Measurements from ENCODE around the gene SYCP2L. TPM values are rescaled to one million over a fixed set of nuclear protein-coding genes. Genes with fewer than 3 reads are reported as not detected.

Gene SYCP2L
- total and polyA plus RNA-seq, 2 donors (not counting 1 experiment from before 2014, with no cell fraction given), result 0.19 TPM; not detected in 1

DNA sequence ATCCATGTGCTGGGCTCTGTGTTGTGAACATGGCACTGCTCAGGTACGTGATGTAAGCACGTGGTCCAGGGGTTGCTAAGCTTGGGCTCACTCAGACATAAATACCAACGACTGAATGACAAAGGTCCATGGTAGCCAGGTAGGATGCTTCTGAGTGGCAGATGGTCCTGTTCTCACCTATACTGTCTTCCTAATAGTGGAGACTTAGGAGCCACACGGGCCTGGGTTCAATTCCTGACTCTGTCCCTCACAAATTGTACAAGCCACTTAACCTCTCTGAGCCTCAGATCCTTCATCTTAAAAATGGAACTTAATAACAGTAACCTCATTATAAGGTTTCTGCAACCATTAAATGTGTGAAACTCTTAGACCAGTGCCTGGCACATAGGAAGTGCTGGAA, 11.8 kb upstream of the SYCP2L start:
- Histone ChIP-seq H3K9me3 (ENCODE audit: control extremely low read depth in 1 of 3, control insufficient read depth in 2 of 3, insufficient read depth in 1 of 3, low read length in 2 of 3) (no peaks in the 10 kb centered on the region), H3K27me3 (replicated peaks in 1 of 4; ENCODE audit: control extremely low read depth in 1 of 4, control insufficient read depth in 3 of 4, insufficient read depth in 4 of 4, low read length in 3 of 4) (peaks cover 0 to 14% (median 5%) of the 10 kb centered on the region in 4 experiments), H3K27ac (ENCODE audit: low read length in 2 of 2) (no peak overlapping the region), H3K79me2 (ENCODE audit: control insufficient read depth, insufficient read depth, low read length) (no peaks in the 10 kb centered on the region), H3K36me3 (replicated peaks in 1 of 2; ENCODE audit: control extremely low read depth in 1 of 2, control insufficient read depth in 1 of 2, extremely low read depth in 1 of 2, insufficient read depth in 2 of 2, low read length in 1 of 2) (no peaks in the 10 kb centered on the region), H2AFZ (ENCODE audit: insufficient read depth, low read depth, low read length, poor library complexity, severe bottlenecking) (no peak overlapping the region), H4K20me1 (ENCODE audit: control insufficient read depth, insufficient read depth, low read length, poor library complexity, severe bottlenecking) (no peaks in the 10 kb centered on the region), H3K9ac (ENCODE audit: low read length) (no peak overlapping the region), H3K4me3 (ENCODE audit: control extremely low read depth in 1 of 5, extremely low read depth in 1 of 5, insufficient read depth in 1 of 5, low read depth in 2 of 5, low read length in 4 of 5) (no peak overlapping the region), H3K4me1 (ENCODE audit: control insufficient read depth in 2 of 2, insufficient read depth in 2 of 2, low read length in 2 of 2) (no peaks in the 10 kb centered on the region), H3K4me2 (replicated peaks; ENCODE audit: low read depth, low read length, poor library complexity, severe bottlenecking) (no peak overlapping the region)
- Mint-ChIP-seq H3K4me1 (no peaks in the 10 kb centered on the region), H3K27ac (no peak overlapping the region), H3K9me3 (ENCODE audit: insufficient read depth) (no peaks in the 10 kb centered on the region), H3K27me3 (peaks cover 41% of the 10 kb centered on the region), H3K4me3 (no peak overlapping the region)
- intact Hi-C loops (cut with micrococcal nuclease), result no loop called here
- 94% methylated on average over 2 of the region's 4 CpGs for WGBS (ENCODE audit: insufficient coverage)
- ChIA-PET POLR2A (no interaction called here), CTCF (no interaction called here)
- no peak for ATAC-seq (ENCODE audit: low read depth)
- no peak for TF ChIP-seq CTCF (IDR thresholded peaks at IDR 0.05)
- no peak for TF ChIP-seq EZH2 (IDR thresholded peaks at IDR 0.05; ENCODE audit: borderline replicate concordance, insufficient read depth, low read depth, low read length, poor library complexity, severe bottlenecking)
- no peak for DNase-seq

DNA sequence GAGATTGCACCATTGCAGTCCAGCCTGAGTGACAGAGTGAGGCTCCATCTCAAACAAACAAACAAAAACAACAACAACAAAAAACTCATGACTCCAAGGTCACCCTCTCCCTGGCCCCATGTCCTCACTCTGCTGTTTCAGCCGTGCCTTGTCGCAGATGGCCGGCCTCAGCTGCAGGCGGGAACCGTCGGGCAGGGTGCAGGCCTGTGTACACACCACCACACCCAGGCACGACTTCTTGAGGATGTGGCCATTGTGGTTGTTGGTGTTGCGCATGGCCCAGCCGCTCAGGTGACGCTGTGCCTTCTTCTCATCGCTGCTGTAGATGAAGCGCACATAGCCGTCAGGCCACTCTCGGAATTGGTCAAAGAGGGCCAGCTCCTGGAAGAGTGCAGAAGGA, 9.8 kb upstream of the SYCP2L start:
- 95% methylated on average over 10 of the region's 14 CpGs for WGBS (ENCODE audit: insufficient coverage)
- no peak overlapping the region for H3K4me3 Mint-ChIP-seq
- H2AFZ ChIP-seq (ENCODE audit: insufficient read depth, low read depth, low read length, poor library complexity, severe bottlenecking), result no peak overlapping the region
- peaks cover 0 to 33% (median 18%) of the 10 kb centered on the region in 4 experiments for H3K27me3 ChIP-seq (replicated peaks in 1 of 4; ENCODE audit: control extremely low read depth in 1 of 4, control insufficient read depth in 3 of 4, insufficient read depth in 4 of 4, low read length in 3 of 4)
- H3K4me3 ChIP-seq (ENCODE audit: control extremely low read depth in 1 of 5, extremely low read depth in 1 of 5, insufficient read depth in 1 of 5, low read depth in 2 of 5, low read length in 4 of 5), result no peak overlapping the region
- CTCF ChIA-PET, result no interaction called here
- no peak overlapping the region for H3K9ac ChIP-seq (ENCODE audit: low read length)
- H3K79me2 ChIP-seq (ENCODE audit: control insufficient read depth, insufficient read depth, low read length), result no peaks in the 10 kb centered on the region
- H4K20me1 ChIP-seq (ENCODE audit: control insufficient read depth, insufficient read depth, low read length, poor library complexity, severe bottlenecking), result no peaks in the 10 kb centered on the region
- peaks cover 51% of the 10 kb centered on the region for H3K27me3 Mint-ChIP-seq
- intact Hi-C loops (cut with micrococcal nuclease), result no loop called here
- peaks cover 5% of the 10 kb centered on the region for H3K4me1 Mint-ChIP-seq
- H3K36me3 ChIP-seq (replicated peaks in 1 of 2; ENCODE audit: control extremely low read depth in 1 of 2, control insufficient read depth in 1 of 2, extremely low read depth in 1 of 2, insufficient read depth in 2 of 2, low read length in 1 of 2), result no peaks in the 10 kb centered on the region
- no peak overlapping the region for H3K4me2 ChIP-seq (replicated peaks; ENCODE audit: low read depth, low read length, poor library complexity, severe bottlenecking)
- POLR2A ChIA-PET, result no interaction called here
- no peak for TF ChIP-seq EZH2 (IDR thresholded peaks at IDR 0.05; ENCODE audit: borderline replicate concordance, insufficient read depth, low read depth, low read length, poor library complexity, severe bottlenecking)
- no peak for ATAC-seq (ENCODE audit: low read depth)
- H3K27ac Mint-ChIP-seq, result no peak overlapping the region
- H3K9me3 ChIP-seq (ENCODE audit: control extremely low read depth in 1 of 3, control insufficient read depth in 2 of 3, insufficient read depth in 1 of 3, low read length in 2 of 3), result peaks cover 0 to 12% (median 0%) of the 10 kb centered on the region in 3 donors
- H3K27ac ChIP-seq (ENCODE audit: low read length in 2 of 2), result no peak overlapping the region
- peaks cover 5 to 6% of the 10 kb centered on the region in 2 donors for H3K4me1 ChIP-seq (ENCODE audit: control insufficient read depth in 2 of 2, insufficient read depth in 2 of 2, low read length in 2 of 2)
- H3K9me3 Mint-ChIP-seq (ENCODE audit: insufficient read depth), result no peaks in the 10 kb centered on the region
- DNase-seq, result no peak

All from B cell (primary cell).